GM19025 (cell line): ENCODE results near the gene TRIM10.
"Not testable (repeated sequence)": the region's sequence is repeated elsewhere in the genome, so short reads cannot be mapped to it uniquely, and the experiment has no call there.

Experiments used
- ATAC-seq: cut with Tn5 transposase; IDR thresholded peaks from one replicate; pipeline ENCODE4 v1.9.1; 2021; ENCODE audit warnings: mild to moderate bottlenecking, low read depth, moderate library complexity; ENCODE audit not compliant: unreplicated experiment

TRIM10 gene

GRCh38 chr6:30175765-30176164 lies 14.8 kb upstream of the TRIM10 start:
- ATAC-seq = no peak

GRCh38 chr6:30172681-30173080 lies 11.7 kb upstream of the TRIM10 start:
- no peak for ATAC-seq

GRCh38 chr6:30171677-30172471 lies 10.9 kb upstream of the TRIM10 start:
- ATAC-seq = no peak

- ATAC-seq = no peak
Measured at GRCh38 chr6:30169658-30170614, 8.9 kb upstream of the TRIM10 start.

- ATAC-seq = no peak
Measured at GRCh38 chr6:30168741-30169140, 7.7 kb upstream of the TRIM10 start.

GRCh38 chr6:30167101-30167500 lies 6.1 kb upstream of the TRIM10 start:
- ATAC-seq = no peak

- ATAC-seq = not testable (repeated sequence)
Measured at GRCh38 chr6:30165238-30165637, 4.2 kb upstream of the TRIM10 start.

GRCh38 chr6:30164714-30165113 lies 3.7 kb upstream of the TRIM10 start:
- ATAC-seq = no peak

- ATAC-seq = no peak
Measured at GRCh38 chr6:30163918-30164654, 3.1 kb upstream of the TRIM10 start.

DNA sequence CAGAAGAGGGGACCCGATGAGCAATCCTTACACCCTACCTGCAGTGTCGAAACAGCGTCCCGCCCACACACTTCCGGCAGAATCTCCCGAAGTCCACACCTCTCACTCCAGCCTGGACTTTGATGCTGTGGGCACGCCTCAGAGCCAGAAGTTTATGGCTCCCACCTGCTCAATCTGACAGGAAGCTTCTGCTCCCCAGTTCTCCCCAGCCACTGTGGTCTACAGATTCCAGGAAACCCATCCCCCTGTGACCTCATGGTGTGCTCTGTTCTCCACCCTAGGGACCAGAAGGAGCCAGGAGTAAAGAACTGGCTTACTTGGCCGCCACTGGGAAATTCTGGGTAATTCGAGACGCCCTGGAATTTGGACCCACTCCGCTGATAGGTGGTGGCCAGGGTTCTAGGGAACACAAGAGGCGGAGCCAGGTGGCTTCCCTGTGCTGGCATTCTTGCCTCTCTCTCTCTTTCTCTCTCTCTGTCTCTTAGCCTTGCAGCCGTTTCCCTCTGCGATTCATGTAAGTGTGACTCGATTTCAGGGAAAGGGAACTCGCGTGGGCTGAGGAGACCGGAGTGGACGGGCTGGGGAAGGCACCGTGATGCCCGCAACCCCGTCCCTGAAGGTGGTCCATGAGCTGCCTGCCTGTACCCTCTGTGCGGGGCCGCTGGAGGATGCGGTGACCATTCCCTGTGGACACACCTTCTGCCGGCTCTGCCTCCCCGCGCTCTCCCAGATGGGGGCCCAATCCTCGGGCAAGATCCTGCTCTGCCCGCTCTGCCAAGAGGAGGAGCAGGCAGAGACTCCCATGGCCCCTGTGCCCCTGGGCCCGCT lies 2.3 kb upstream of the TRIM10 start, which contains the start of gene TRIM15:
Gene TRIM15 (plus strand): TSS at position 457 of the 828 bp plus-strand sequence. CDS start 139 bp downstream, at position 596.
- no peak for ATAC-seq

- ATAC-seq = no peak
Measured at GRCh38 chr6:30162265-30163089, 1.5 kb upstream of the TRIM10 start.

DNA sequence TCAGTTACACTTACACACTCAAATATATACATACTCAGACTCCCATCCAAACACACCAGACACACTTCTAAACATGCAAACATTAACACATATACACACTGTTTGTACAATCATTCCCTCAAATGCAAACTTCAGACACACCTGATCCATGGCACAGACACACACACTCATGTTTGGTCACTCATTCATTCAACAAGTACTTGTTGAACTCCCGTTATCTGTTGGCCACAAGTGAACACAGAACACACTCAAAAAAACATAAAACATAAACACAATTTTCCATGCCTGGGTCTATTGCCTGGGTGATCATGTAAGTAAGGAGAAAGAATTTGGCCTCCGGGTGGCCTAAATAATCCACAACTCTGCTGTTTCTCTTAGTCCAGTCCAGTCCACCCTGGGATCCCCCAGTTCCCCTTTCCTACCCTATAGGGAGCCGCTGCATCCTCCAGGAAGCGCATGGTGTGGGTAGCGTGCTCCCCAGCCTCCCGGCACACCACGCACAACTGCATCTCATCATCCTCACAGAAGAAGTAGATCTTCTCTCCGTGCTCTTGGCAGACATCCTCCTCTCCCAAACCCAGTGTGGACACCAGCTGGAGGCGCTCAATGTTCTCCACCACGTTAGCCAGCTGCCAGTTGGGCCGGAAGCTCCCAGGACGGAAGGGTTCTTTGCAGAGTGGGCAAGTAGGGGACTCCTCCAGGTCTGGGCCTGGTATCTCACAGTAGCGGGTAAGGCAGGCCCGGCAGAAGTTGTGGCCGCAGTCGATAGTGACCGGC lies 815 bp downstream of the TRIM10 start:
- ATAC-seq = no peak

DNA sequence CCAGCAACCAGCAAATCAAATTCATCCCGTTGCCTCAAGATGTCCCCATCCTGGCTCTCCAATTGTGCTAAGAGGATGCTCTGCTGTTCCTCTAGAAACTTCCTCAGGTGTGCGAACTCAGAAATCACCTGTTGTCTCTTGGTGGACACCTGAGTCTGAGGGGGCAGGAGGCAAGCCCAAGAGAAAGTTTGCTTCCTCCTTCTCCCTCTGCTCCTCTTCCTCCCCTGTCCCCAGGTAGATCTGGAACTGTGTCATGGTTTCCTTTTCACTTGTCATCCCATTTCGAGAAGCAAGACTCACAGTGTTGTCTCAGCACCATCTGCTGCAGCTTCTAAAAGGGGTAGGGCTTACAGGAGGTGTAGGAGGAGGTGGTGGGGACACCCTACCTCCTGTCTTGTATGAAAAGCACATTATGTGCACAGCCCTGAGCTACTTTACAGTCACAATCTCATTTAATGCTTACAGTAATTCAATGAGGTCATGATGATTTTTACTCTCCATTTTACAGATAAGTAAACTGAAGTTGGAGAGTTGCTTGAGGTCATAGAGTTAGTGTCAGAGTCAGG lies 2.5 kb downstream of the TRIM10 start:
- no peak for ATAC-seq

- ATAC-seq = no peak
Measured at GRCh38 chr6:30157999-30158398, 3.0 kb downstream of the TRIM10 start.

DNA sequence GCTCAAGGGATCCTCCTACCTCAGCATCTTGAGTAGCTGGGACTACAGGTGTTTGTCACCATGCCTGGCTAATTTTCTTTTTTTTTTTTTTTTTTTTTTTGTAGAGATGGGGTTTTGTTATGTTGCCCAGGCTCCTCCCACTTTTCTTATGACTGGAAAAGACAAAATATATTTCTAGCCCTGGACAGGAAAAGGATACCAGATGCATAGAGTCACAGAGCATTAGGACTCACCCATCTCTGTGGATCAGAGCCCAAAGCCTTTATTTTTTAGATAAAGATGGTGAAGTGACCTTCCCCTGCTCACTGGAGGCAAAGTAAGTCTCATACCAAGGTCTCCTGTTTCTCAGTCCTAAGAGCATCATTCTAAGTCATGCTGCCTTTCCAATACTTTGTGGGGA lies 3.4 kb downstream of the TRIM10 start:
- ATAC-seq = no peak

- ATAC-seq = no peak
Measured at GRCh38 chr6:30156774-30157173, 4.2 kb downstream of the TRIM10 start.

GRCh38 chr6:30156262-30156599 lies 4.8 kb downstream of the TRIM10 start:
- no peak for ATAC-seq
